ENCODE results near the gene HAPLN2.

HAPLN2 gene

DNA sequence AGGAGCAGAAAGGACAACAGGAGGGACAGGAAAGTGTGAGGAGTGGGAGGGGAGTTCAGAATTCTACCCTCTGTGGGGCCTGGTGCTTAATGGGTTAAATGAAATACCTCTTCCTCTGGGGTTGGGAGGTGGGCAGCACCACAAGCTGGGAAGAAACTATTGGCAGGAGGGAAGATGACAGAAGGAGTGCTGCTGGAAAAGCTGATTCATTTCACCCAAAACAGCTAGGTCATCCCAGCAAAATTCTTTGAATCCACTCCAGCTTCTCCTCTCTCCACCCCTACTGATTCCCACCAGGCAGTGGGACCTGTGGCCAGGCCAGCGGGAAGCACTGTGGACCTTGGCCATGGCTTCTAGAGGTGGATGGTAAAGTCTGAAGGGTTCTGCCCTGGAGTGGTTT is 35.5 kb downstream of the HAPLN2 start:
- no peaks in the 10 kb centered on the region for H3K9me3 ChIP-seq (ENCODE audit: control insufficient read depth, insufficient read depth, low read depth, low read length)
- TF ChIP-seq, protein P1, sequence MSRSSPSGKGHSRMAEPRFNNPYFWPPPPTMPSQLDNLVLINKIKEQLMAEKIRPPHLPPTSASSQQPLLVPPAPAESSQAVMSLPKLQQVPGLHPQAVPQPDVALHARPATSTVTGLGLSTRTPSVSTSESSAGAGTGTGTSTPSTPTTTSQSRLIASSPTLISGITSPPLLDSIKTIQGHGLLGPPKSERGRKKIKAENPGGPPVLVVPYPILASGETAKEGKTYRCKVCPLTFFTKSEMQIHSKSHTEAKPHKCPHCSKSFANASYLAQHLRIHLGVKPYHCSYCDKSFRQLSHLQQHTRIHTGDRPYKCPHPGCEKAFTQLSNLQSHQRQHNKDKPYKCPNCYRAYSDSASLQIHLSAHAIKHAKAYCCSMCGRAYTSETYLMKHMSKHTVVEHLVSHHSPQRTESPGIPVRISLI (tag by site-specific recombination; IDR thresholded peaks at IDR 0.05), result no peak
- TF ChIP-seq ZNF394 (tag by site-specific recombination; IDR thresholded peaks at IDR 0.05; ENCODE audit: borderline replicate concordance) (peak; percentile 15; the same call in 1 of the 2 replicates), SP3 (tag by site-specific recombination; IDR thresholded peaks at IDR 0.05) (no peak), ZNF433 (tag by site-specific recombination; IDR thresholded peaks at IDR 0.05; ENCODE audit: low read depth) (no peak), ZNF548 (tag by site-specific recombination; IDR thresholded peaks at IDR 0.05) (no peak), GLIS2 (tag by site-specific recombination; IDR thresholded peaks at IDR 0.05) (no peak), ZNF768 (tag by site-specific recombination; IDR thresholded peaks at IDR 0.05) (no peak)
- TF ChIP-seq, protein P2, sequence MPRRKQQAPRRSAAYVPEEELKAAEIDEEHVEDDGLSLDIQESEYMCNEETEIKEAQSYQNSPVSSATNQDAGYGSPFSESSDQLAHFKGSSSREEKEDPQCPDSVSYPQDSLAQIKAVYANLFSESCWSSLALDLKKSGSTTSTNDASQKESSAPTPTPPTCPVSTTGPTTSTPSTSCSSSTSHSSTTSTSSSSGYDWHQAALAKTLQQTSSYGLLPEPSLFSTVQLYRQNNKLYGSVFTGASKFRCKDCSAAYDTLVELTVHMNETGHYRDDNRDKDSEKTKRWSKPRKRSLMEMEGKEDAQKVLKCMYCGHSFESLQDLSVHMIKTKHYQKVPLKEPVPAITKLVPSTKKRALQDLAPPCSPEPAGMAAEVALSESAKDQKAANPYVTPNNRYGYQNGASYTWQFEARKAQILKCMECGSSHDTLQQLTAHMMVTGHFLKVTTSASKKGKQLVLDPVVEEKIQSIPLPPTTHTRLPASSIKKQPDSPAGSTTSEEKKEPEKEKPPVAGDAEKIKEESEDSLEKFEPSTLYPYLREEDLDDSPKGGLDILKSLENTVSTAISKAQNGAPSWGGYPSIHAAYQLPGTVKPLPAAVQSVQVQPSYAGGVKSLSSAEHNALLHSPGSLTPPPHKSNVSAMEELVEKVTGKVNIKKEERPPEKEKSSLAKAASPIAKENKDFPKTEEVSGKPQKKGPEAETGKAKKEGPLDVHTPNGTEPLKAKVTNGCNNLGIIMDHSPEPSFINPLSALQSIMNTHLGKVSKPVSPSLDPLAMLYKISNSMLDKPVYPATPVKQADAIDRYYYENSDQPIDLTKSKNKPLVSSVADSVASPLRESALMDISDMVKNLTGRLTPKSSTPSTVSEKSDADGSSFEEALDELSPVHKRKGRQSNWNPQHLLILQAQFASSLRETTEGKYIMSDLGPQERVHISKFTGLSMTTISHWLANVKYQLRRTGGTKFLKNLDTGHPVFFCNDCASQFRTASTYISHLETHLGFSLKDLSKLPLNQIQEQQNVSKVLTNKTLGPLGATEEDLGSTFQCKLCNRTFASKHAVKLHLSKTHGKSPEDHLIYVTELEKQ (tag by site-specific recombination; IDR thresholded peaks at IDR 0.05; ENCODE audit: borderline replicate concordance), result no peak
- no peaks in the 10 kb centered on the region for H3K36me3 ChIP-seq (ENCODE audit: control insufficient read depth in 2 of 2, insufficient read depth in 1 of 2, low read length in 2 of 2)
- no peak overlapping the region for H3K4me3 ChIP-seq (ENCODE audit: low read depth, low read length)
- H3K4me1 ChIP-seq (ENCODE audit: control insufficient read depth, insufficient read depth, low read length), result no peaks in the 10 kb centered on the region; the same call in 1 of the 2 replicates
- ChIA-PET POLR2A (interaction anchor here (1.2 to 1.3 kb wide), 2 partner anchors 11 to 22 kb away, joined by 4 read pairs; partner anchors contain the start of gene NES), CTCF (interaction anchor here (0.7 to 15.2 kb wide), 5 partner anchors 26 to 42 kb away, joined by 3 to 564 read pairs (median 11); partner anchors contain the start of genes HAPLN2 and NES)
- H3K27ac ChIP-seq (ENCODE audit: extremely low read depth, low read depth, low read length), result no peak overlapping the region

DNA sequence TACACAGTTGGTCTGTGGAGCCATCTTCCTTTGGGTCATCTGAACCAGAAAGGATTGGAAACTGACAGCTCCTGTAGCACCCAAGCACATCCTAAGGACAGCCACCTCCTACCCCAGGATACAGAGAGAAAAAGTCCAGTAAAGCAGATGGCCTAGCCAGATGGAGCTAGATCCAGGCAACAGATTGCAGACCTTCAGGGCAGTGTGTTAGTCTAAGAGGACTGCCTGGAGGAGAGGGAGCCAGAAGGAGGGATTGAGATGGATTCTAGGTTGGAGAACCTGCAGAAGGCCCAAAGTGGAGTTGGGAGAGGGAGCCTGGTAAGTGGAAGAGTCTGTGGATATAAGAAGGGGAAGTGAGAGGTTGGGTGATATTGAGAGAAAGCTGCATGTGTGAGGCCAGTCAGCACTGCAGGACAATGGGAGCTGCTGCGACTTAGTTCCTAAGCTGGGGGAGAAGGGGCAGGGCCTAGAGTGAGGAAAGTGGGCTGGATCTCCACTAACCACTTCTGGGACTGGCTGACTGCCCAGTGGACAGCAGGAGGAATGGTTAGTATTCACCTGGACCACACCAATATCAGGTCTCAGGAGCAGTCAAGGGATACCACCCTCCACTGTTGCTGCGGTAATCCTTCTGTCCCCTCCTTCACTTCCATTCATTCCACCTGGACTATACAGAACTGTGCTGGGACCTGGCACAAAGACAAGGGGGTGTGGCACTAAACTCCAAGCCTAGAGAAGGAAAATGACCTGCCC is 36.1 kb downstream of the HAPLN2 start:
- POLR2A ChIA-PET, result interaction anchor here (1.2 to 1.3 kb wide), 3 partner anchors 12 to 31 kb away, joined by 4 read pairs; partner anchors contain the start of gene NES
- Histone ChIP-seq H3K27ac (ENCODE audit: extremely low read depth, low read depth, low read length) (no peak overlapping the region), H3K4me3 (ENCODE audit: low read depth, low read length) (no peak overlapping the region), H3K36me3 (ENCODE audit: control insufficient read depth in 2 of 2, insufficient read depth in 1 of 2, low read length in 2 of 2) (no peaks in the 10 kb centered on the region), H3K4me1 (ENCODE audit: control insufficient read depth, insufficient read depth, low read length) (no peaks in the 10 kb centered on the region; the same call in 1 of the 2 replicates), H3K9me3 (ENCODE audit: control insufficient read depth, insufficient read depth, low read depth, low read length) (no peaks in the 10 kb centered on the region)
- CTCF ChIA-PET, result interaction anchor here (1.5 to 15.2 kb wide), 4 partner anchors 27 to 37 kb away, joined by 6 to 564 read pairs (median 152); partner anchors contain the start of genes HAPLN2 and NES
- no peak for TF ChIP-seq ZNF776 (tag by site-specific recombination; IDR thresholded peaks at IDR 0.05; ENCODE audit: borderline replicate concordance)
- TF ChIP-seq, protein P3, sequence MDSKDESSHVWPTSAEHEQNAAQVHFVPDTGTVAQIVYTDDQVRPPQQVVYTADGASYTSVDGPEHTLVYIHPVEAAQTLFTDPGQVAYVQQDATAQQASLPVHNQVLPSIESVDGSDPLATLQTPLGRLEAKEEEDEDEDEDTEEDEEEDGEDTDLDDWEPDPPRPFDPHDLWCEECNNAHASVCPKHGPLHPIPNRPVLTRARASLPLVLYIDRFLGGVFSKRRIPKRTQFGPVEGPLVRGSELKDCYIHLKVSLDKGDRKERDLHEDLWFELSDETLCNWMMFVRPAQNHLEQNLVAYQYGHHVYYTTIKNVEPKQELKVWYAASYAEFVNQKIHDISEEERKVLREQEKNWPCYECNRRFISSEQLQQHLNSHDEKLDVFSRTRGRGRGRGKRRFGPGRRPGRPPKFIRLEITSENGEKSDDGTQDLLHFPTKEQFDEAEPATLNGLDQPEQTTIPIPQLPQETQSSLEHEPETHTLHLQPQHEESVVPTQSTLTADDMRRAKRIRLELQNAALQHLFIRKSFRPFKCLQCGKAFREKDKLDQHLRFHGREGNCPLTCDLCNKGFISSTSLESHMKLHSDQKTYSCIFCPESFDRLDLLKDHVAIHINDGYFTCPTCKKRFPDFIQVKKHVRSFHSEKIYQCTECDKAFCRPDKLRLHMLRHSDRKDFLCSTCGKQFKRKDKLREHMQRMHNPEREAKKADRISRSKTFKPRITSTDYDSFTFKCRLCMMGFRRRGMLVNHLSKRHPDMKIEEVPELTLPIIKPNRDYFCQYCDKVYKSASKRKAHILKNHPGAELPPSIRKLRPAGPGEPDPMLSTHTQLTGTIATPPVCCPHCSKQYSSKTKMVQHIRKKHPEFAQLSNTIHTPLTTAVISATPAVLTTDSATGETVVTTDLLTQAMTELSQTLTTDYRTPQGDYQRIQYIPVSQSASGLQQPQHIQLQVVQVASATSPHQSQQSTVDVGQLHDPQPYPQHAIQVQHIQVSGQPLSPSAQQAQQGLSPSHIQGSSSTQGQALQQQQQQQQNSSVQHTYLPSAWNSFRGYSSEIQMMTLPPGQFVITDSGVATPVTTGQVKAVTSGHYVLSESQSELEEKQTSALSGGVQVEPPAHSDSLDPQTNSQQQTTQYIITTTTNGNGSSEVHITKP (tag by site-specific recombination; IDR thresholded peaks at IDR 0.05), result peak; percentile 45; the same call in 1 of the 2 replicates
- no peak for TF ChIP-seq IKZF3 (tag by site-specific recombination; IDR thresholded peaks at IDR 0.05)
- TF ChIP-seq KLF9 (tag by site-specific recombination; IDR thresholded peaks at IDR 0.05; ENCODE audit: low read depth), result peak; percentile 32; the same call in 1 of the 2 replicates
- TF ChIP-seq PRDM1 (tag by site-specific recombination; IDR thresholded peaks at IDR 0.05), result 0 out of 2 replicates have a peak, but pooled peaks have one; percentile 19
- TF ChIP-seq, protein P4, sequence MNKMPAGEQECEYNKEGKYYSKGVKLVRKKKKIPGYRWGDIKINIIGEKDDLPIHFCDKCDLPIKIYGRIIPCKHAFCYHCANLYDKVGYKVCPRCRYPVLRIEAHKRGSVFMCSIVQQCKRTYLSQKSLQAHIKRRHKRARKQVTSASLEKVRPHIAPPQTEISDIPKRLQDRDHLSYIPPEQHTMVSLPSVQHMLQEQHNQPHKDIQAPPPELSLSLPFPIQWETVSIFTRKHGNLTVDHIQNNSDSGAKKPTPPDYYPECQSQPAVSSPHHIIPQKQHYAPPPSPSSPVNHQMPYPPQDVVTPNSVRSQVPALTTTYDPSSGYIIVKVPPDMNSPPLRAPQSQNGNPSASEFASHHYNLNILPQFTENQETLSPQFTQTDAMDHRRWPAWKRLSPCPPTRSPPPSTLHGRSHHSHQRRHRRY (tag by site-specific recombination; IDR thresholded peaks at IDR 0.05), result no peak
- TF ChIP-seq ZSCAN30 (tag by site-specific recombination; IDR thresholded peaks at IDR 0.05), result no peak
